K562 treated with DMSO at 1 percent for 48 hours (cell line): ENCODE measurements around the gene TMEM256. TPM values are rescaled to one million over a fixed set of nuclear protein-coding genes. Genes with fewer than 3 reads are reported as not detected.

Experiments used
- total RNA-seq: library from RNA; unstranded; fragments of 300-600 nt; gene quantifications from 2 replicates; pipeline ENCODE4 v1.2.3, GENCODE V29; 2022; ENCODE audit warnings: low replicate concordance; ENCODE audit errors: extremely low read depth

The TMEM256 gene
- total RNA-seq: not detected in 2 replicates

DNA sequence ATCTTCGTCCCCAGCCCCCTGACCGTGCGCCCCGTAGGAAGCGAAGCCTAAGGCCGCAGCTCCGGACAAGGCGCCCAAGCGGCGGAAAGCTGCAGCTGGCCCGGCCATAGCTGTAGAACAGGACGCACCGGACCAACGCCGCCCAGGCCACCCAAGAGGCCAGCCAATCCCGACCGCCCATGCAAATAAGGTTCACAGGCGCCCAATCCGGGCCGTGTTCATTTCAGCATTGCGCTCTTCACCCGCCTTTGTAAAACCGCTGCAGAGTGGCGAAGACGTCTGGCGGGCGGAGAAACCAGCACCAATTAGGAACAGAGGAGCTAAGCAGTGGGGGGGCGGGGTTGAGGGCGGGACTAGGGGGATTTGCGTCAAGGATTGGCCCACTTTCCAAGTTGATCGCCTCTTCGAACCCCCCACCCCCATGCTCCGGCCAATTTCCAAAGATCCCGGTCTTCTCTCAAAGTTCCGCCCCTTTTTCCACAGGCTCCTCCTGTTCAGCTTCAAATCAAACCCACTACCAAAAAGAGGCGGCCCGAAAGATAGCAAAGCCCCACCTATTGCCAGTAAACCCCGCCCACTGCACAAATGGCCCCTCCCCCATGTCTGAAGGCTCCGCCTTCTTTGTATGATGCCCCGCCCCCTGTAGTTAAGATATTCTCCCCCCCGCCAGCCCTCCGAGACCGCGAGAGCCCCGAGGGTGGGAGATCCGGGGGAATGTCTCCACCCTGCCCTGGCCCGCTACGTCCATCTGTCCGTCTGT lies at the start of gene TMEM256:
Gene TMEM256 (minus strand): TSS at position 121 of the 760 bp plus-strand sequence. CDS start 13 bp downstream, at position 108.

DNA sequence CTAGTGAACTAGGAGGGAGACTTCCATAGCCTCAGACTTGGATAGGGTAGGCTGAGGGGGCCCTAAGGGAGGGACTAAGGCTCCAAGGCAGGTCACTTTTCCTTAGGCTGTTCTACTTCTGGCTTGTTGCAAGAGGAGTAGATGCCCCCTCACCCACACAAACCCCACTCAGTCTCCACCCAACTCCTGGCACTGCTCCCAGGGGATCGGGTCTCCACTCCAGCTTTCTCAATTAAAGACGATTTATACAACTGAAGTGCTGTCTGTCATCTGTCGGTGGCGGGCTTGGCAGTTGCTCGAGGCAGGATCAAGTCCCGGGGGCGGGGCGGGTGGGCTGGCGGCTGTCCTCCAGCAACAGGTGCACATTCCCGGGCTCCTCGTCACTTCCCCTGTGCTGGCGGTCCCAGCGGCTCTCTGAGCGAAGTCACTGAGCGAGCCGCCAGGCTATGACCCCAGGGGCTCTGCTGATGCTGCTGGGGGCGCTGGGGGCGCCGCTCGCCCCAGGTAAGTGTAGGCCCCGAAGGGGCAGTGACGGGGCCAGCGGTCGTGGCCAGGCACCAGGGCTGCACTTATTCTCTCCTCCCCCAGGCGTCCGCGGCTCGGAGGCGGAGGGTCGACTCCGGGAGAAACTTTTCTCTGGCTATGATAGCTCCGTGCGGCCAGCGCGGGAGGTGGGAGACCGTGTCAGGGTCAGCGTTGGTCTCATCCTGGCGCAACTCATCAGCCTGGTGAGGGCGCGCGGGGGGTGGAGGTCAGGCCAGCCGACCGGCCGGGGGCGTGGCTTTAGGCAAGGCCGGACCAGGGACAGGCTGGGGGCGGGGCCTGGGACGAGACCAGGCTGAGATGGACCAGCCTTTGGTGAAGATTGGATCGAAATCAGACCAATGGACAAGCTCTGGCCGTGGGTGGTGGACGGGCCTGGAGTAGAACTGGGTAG lies 41.1 kb upstream of the TMEM256 start, which contains the start of gene CHRNB1:
Gene CHRNB1 (plus strand): TSS at position 380 of the 937 bp plus-strand sequence. CDS start 67 bp downstream, at position 447.

DNA sequence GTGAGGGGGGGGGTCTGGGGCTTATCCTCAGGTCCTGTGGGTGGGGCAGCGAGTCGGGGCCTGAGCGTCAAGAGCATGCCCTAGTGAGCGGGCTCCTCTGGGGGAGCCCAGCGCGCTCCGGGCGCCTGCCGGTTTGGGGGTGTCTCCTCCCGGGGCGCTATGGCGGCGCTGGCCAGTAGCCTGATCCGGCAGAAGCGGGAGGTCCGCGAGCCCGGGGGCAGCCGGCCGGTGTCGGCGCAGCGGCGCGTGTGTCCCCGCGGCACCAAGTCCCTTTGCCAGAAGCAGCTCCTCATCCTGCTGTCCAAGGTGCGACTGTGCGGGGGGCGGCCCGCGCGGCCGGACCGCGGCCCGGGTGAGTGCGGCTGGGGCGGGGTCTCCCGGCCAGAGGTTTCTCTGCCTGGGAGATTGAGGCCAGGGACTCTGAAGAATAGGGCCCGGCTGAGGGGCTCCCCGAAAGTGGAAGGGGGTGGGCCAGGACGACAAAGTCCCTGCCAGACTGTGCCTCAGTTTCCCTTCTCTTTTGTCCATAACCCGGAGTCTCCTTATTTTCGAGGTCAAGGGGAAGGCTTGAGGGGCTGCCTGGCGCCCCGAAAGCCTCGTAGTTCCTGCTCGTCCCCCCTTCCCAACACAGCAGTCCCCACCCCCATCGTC lies 35.7 kb upstream of the TMEM256 start, which contains the start of gene FGF11:
Gene FGF11 (plus strand): TSS at position 51 of the 651 bp plus-strand sequence. CDS start 109 bp downstream, at position 160.

DNA sequence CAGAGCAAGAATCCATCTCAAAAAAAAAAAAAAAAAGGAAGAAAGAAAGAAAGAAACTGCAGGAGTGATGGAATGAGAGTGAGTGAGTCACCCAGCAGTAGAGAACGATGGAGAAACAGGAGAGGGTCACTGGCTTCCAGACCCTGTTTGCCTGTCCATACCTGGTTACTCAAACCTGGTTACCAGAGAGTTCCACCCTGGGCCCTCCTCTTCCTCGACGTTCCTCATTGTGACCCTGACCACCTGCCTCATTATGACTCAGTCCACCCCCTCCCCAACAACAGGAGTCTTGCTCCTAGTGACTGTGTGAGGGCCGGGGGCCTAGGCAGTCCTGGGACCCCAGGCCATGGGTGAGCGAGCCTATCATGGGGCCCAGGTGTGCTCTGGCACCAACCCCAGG lies 24.7 kb upstream of the TMEM256 start, which contains the start of gene SPEM3:
Gene SPEM3 (plus strand): TSS at position 301 of the 400 bp plus-strand sequence. CDS start 46 bp downstream, at position 347.

DNA sequence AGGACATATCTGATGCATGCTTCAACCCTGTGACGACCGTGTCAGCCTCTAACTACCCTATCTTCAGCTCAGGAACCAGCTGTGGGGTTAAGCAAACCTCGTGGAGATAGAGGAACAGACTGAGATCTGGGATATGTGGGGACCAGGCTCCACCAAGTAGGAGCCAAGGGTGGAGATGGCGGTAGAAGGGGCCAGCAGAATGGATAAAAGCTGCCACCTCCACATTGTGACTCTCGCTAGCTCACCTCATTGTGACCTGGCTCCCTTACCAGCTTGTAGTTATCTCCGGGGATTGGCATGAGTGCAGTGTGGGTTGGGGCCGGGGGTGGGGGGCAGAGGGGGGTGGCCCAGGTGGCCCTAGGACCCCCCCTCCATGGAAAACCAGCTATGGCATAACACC lies 21.4 kb upstream of the TMEM256 start, which contains the start of gene SPEM2:
Gene SPEM2 (plus strand): TSS at position 301 of the 400 bp plus-strand sequence. CDS start 73 bp downstream, at position 374.

DNA sequence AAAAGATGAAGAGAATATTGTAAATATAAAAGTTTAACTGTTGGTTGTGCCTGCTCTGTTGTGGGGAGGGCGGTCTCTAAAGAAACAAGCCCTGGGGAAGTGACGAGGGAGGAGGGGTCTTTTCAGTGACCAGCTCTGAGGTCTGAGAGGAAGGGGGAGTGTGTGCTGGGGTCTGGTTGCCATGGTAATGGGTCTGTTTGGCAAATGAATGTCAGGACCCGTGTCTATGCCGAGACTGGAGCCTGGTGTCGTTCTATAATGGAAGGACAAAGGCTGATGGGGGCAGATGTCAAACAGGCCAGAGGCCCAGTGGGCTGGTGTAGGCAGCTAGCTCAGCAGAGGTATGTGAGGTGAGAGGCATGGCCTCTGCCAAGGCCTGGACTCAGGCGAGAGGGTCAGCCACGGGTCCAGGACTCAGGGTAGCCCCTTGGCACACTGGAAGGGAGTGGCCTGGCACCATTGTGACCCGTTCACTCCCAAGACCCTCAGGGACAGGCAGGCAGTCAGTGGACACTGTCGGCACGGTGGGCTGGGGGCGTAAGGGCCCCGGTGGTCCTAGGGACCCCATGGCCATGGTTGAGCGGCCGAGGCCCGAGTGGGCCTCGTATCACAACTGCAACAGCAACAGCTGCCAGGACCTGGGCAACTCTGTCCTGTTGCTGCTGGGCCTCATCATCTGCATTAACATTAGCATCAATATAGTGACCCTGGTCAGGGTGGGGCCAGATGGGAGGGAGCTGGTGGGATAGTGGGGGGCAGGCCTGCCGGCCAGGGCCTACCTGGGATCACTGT lies 16.1 kb upstream of the TMEM256 start, which contains the start of gene SPEM1:
Gene SPEM1 (plus strand): TSS at position 506 of the 792 bp plus-strand sequence. CDS start 61 bp downstream, at position 567.

DNA sequence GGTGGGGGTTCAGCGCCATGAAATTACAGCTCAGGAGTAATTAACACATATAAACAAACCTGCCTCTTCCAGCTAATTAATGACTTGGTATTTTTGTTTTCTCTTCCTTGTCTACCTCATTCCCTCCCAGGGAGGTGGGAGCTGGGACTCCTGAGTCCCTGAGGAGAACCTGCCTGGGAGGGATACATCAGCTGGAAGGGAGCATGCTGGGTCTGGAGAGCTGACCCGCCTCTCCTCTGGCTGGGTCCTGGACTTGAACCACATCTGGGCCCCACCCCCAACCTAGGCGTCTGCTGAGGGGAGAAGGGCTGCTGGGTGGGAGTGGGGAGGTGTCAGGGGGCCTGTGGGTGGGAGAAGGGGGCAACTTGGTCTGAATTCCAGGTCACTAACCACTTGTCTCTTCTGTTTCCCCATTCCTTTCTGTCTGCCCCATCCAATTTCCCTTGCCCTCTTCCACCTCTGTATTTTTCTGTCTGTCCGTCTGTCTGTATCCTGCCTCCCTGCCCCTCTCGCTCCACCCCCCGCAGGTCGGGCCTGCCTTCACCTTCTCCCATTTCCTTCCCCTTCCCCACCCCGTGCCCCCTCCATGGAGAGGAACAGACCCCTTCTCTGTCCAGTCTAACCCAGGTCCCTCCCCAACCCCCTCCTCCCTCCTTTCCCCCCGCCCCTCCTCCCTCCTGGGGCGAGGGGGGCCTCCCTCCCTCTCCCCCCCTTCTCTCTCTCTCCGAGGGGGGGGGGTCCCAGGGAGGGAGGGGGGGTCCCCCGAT lies 3.8 kb upstream of the TMEM256 start, which contains the start of gene NLGN2:
Gene NLGN2 (plus strand): TSS at position 361 of the 767 bp plus-strand sequence. CDS start 411 bp downstream, outside the sequence.

DNA sequence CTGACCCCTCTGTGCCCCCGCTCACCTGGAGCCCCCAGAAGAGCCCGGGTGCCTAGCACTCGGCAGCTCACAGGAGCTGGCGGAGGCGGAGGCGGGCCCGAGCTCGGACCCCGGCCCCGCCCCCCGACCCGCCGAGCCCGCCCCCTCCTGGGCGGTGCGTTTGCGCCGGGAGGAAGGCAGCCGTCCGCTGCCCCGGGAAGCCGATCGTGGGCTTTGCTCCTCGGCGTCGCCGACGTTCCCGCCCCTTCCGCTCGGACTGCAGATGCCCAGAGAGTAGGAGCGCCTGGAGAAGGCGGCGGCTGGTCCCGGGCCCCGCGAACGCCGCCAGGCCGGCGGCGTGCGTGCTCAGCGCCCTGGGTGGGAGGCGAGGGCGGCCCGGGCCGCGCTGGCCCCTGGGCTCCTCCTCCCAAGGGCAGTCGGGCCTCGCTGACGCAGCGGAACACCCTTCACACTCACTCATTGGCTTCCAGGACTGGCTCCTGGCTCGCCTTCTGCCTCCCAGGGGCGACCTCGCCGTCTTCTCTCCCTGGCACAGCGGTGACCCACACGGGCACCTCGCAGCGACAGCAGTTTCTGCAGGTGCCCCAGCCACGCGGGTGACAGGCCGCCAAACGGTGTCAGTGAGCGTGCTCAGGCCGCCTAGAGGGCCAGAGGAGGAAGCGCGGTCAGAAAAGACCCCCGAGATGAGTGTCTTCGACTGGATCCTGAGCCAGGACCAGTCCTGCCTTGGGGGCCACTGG lies 9.3 kb downstream of the TMEM256 start, which contains the start of gene PLSCR3:
Gene PLSCR3 (minus strand): TSS at position 74 of the 740 bp plus-strand sequence. CDS start 415 bp downstream, outside the sequence.

DNA sequence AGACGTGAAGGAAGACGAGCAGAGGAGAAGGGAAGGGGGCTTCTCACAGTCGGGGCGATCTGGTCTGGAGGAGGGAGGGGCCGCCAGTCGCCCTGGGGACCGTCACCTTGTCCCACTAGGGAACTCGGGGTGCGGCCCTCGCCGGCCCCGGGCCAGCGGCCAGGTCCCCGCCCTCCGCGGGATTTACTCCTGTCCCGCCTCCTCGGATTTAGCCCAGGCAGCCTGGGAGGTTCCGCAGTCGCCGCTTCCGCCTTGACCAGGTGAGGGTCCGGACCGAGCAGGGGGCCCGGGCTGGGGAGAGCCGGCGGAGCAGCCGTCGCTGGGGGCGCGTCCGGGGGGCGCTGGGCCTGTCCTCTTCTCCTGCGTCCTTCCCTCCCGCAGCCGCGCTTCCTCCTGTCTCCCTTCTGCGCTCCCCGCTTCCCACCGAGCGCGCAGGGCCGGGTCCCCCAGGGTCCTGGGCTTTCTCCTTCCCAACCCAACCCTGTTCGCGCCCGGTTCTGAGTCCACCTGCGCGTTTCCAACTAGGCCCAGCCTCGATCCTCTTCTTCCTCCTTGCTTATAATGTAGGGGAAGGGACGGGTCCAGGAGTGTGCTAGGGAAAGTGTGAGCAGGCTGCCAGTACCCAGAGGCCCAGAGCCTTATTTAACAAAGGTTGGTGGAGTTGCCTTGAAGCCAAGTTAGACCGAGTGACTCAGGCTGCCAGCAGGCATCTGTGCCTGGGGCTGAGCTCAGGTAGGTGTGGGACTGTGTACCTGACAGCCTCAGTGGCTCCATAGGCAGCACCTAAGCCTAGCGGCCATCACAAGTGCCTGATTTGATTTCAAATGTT lies 22.8 kb downstream of the TMEM256 start, which contains the start of gene TNK1:
Gene TNK1 (plus strand): TSS at position 235 of the 829 bp plus-strand sequence. CDS start 1,838 bp downstream, outside the sequence.

DNA sequence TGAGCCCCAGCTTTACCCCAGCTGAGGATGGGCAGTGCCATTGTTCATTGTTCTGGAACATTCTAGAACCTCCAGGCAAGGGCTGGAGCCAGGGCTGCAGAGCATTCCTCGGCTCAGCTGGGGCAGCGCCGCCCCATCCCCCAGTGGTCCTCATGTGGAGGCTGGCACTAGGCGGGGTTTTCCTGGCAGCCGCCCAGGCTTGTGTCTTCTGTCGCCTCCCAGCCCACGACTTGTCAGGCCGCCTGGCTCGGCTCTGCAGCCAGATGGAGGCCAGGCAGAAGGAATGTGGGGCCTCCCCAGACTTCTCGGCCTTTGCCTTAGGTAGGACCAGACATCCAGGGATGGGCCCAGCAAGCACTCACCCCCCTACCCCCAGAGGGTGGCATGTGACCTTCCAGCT lies 48.8 kb downstream of the TMEM256 start, which contains the start of gene TMEM95:
Gene TMEM95 (plus strand): TSS at position 104 of the 400 bp plus-strand sequence. CDS start 49 bp downstream, at position 153.

Other genes starting within 250 kb of the TMEM256 start
- gene ASGR1, start 224.7 kb downstream of the TMEM256 start, total RNA-seq: not detected in 2 replicates
- gene DLG4, start 184.3 kb downstream of the TMEM256 start, total RNA-seq: not detected in 2 replicates
- 648 TPM in 1 of 2 replicates, not detected in the other for gene ACADVL, start 184.2 kb downstream of the TMEM256 start, total RNA-seq
- gene DVL2, start 169.6 kb downstream of the TMEM256 start, total RNA-seq: not detected in 2 replicates
- not detected in 2 replicates for gene PHF23, start 164.6 kb downstream of the TMEM256 start, total RNA-seq
- not detected in 2 replicates for gene GABARAP, start 161.6 kb downstream of the TMEM256 start, total RNA-seq
- gene CTDNEP1, start 152.4 kb downstream of the TMEM256 start, total RNA-seq: not detected in 2 replicates
- not detected in 2 replicates for gene ELP5, start 151.9 kb downstream of the TMEM256 start, total RNA-seq
- gene CLDN7, start 141.6 kb downstream of the TMEM256 start, total RNA-seq: not detected in 2 replicates
- not detected in 2 replicates for gene SLC2A4, start 122.4 kb downstream of the TMEM256 start, total RNA-seq
- gene YBX2, start 109.5 kb downstream of the TMEM256 start, total RNA-seq: not detected in 2 replicates
- gene EIF5A, start 96.5 kb downstream of the TMEM256 start, total RNA-seq: 875 TPM in 1 of 2 replicates, not detected in the other
- gene GPS2, start 88.7 kb downstream of the TMEM256 start, total RNA-seq: not detected in 2 replicates
- not detected in 2 replicates for gene NEURL4, start 74.8 kb downstream of the TMEM256 start, total RNA-seq
- gene ACAP1, start 67.6 kb downstream of the TMEM256 start, total RNA-seq: not detected in 2 replicates
- not detected in 2 replicates for gene KCTD11, start 51.9 kb downstream of the TMEM256 start, total RNA-seq
- gene TMEM95, start 48.9 kb downstream of the TMEM256 start, total RNA-seq: not detected in 2 replicates
- not detected in 2 replicates for gene TNK1, start 23.0 kb downstream of the TMEM256 start, total RNA-seq
- gene PLSCR3, start 9.6 kb downstream of the TMEM256 start, total RNA-seq: not detected in 2 replicates
- gene NLGN2, start 3.7 kb upstream of the TMEM256 start, total RNA-seq: not detected in 2 replicates
- gene SPEM1, start 16.2 kb upstream of the TMEM256 start, total RNA-seq: not detected in 2 replicates
- not detected in 2 replicates for gene SPEM2, start 21.5 kb upstream of the TMEM256 start, total RNA-seq
- gene SPEM3, start 24.8 kb upstream of the TMEM256 start, total RNA-seq: not detected in 2 replicates
- gene TMEM102, start 31.3 kb upstream of the TMEM256 start, total RNA-seq: not detected in 2 replicates
- gene FGF11, start 35.4 kb upstream of the TMEM256 start, total RNA-seq: not detected in 2 replicates
- gene CHRNB1, start 41.0 kb upstream of the TMEM256 start, total RNA-seq: not detected in 2 replicates
- not detected in 2 replicates for gene ZBTB4, start 75.5 kb upstream of the TMEM256 start, total RNA-seq
- gene SLC35G6, start 77.3 kb upstream of the TMEM256 start, total RNA-seq: not detected in 2 replicates
- 83.6 TPM in 1 of 2 replicates, not detected in the other for gene POLR2A, start 80.3 kb upstream of the TMEM256 start, total RNA-seq
- not detected in 2 replicates for gene TNFSF12, start 145.0 kb upstream of the TMEM256 start, total RNA-seq
- gene TNFSF13, start 154.7 kb upstream of the TMEM256 start, total RNA-seq: not detected in 2 replicates
- not detected in 2 replicates for gene SENP3, start 157.8 kb upstream of the TMEM256 start, total RNA-seq
- not detected in 2 replicates for gene CD68, start 175.5 kb upstream of the TMEM256 start, total RNA-seq
- gene MPDU1, start 179.8 kb upstream of the TMEM256 start, total RNA-seq: not detected in 2 replicates
- gene SOX15, start 186.0 kb upstream of the TMEM256 start, total RNA-seq: not detected in 2 replicates
- gene FXR2, start 210.8 kb upstream of the TMEM256 start, total RNA-seq: not detected in 2 replicates
- not detected in 2 replicates for gene SAT2, start 223.7 kb upstream of the TMEM256 start, total RNA-seq
- gene SHBG, start 226.0 kb upstream of the TMEM256 start, total RNA-seq: not detected in 2 replicates
- gene ATP1B2, start 246.8 kb upstream of the TMEM256 start, total RNA-seq: not detected in 2 replicates